DMS53 treated with DMSO at 0.1 percent for 48 hours (cell line): ENCODE measurements around the gene HIPK2.

Experiments used
- DNase-seq: peaks from one replicate; lab custom pipeline; 2025; ENCODE audit not compliant: unreplicated experiment; lab: John Stamatoyannopoulos, UW

HIPK2 gene

DNA sequence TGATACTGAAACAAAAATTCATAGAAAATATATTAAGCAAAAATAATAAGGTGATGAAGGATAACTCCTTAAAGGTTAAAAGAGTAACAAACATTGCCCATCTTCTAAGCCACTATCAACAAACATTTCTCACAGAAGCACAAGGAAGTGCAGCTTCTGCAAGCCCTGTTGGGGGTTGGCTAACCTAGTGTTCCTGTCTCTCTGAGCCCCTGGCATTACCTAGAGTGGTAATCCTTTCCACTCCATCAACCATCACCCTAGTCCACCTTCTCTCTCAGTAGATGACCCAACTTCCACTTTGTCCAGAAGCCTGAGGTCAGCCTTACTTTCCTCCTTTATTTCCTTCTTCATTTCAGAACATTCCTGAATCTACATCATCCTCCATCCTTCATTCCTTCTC is 59.7 kb downstream of the HIPK2 start:
- DNase-seq, result no peak

DNA sequence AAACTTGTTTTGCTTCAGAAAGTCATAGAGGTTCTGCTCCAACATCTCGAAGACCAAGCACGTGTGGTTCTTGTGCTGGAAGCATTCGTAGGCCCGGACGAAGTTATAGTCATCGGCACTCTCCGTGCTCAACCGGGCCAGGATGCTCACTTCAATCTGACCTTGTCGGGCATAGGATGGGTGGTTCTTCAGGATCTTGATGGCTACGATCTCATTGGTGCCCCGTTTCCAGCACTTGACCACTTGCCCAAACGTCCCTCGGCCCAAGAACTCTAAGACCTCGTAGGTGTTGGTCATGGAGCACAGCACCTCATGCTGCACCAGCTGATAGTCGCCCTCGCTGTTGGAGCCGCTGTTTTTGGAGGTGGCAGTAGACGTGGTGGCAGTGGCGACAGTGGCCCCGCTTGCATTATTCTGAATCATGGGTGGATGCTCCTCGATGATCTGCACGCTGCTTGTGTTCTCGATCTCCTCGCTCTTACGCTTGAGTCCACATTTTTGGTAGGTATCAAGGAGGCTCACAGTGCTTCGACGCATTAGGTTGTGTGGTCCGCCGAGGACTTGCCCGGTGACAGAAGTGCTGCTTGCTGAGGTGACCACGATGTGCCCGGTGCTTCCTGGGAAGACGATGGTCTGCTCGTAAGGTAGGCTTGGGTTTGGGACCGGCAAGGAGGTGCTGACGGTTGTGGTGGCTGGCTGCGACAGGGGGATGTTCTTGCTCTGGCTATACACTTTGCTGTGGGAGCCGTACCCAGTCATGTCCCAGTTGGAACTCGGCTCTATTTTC is 61.4 kb downstream of the HIPK2 start:
- DNase-seq, result no peak

DNA sequence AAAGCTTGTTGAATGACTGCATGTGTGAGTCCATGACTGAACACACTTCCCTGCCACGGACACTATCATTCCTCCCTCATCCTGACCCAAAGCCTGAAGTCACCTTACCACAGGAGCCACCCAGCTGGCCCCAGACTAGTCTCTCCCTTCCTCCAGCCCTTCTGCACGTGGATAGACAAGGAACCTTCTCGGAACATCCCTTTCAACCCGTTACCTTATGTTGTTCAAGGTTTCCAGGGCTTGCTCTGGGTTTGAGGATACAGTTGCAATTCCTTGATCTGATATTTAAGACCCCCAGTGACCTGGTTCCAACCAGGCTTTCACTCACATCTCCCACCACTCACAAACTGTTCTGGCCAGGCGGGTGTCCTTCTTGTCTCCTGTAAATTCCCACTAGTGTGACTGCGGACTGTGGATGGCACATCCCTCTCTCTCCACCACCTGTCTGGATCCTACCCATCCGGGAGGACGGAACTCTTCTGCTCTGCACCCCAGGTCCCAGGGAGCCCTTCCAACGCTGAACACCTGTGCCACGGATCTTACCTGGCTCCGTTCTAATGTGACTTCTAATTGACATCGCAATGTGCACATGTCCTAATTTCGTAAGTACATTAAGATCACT is 62.5 kb downstream of the HIPK2 start:
- DNase-seq, result no peak

DNA sequence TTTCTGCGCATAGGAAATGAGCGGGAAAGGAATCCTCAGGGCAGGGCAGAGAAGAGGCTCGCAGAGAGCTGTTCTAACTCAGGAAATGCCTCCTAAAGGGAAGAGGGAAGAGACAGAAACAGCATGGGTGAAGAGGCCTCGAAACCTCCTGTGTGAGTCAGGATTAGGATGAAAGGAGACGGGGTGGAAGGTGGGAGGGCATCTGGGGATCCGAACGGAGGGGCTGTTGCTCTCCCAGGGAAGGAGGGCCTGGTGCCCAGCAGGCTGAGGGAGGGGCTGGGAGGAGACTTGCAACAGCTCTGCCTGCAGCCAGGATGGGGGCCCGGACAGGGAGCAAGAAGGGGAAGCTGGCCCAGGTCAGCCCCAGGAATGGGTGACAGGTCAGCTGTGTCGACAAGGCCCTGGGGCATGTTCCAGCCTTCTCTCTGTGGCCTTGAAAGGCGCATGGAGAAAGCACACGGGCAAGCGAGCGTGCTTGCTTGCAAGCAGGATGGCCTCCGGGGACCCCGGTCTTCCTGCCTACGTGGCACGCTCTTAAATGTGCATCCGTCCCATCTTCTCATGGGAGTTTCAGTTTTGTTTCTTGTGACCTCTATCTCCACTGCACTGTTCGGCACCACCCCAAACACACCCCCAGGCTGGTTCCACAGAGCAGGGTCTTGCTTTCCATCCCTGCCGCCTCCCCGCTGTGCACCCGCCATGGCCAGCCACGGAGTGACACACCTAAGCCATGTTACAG is 63.5 kb downstream of the HIPK2 start:
- DNase-seq, result no peak

DNA sequence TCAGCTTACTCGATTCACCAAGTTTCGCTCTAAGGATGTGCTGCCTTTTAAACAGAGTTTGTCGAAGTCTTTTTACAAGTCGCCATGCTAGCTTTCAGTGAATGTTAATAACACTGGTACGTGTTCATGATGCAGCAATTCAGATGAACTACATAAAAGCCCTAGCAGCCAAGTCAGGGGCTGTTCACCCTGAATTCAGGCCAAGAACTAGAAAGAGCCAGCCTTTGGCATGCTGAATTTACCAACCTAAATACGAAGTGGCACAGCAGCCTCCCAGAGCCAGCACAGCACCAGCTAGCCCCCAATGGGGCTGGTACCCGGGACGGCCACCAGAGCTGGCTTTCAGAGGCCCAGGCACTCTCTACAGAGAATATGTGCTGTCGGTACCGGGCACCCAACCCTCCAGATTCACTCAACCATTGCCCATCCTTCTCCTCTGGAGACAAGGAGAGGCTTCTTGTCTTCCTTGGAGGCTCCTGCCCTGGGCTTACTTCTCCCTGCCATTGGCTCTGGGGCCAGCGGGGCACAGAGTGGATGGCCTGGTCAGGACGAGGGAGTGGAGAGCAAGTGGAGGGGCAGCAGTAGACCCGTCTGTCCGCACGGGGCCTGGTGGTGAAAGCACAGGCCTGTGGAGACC is 64.2 kb downstream of the HIPK2 start:
- DNase-seq, result no peak

DNA sequence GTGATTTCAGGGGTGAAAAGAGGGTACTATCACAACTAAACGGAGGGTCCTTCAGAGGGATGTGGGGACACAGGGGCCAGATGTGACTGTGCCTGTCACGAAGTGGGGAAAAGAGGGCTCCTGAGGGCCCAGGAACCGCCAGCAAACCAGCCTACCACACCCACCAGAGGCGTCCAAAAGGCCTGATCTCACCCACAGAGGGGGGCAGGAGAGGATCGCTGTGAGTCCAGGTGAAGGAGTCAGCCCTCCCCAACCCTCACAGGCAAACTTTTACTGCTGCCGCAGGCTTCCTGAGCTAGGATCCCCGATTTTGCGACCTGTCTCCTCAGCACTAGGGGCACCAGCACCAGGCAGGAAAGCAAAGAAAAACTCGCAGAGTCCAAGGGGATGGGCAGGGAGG is 64.7 kb downstream of the HIPK2 start:
- DNase-seq, result no peak

DNA sequence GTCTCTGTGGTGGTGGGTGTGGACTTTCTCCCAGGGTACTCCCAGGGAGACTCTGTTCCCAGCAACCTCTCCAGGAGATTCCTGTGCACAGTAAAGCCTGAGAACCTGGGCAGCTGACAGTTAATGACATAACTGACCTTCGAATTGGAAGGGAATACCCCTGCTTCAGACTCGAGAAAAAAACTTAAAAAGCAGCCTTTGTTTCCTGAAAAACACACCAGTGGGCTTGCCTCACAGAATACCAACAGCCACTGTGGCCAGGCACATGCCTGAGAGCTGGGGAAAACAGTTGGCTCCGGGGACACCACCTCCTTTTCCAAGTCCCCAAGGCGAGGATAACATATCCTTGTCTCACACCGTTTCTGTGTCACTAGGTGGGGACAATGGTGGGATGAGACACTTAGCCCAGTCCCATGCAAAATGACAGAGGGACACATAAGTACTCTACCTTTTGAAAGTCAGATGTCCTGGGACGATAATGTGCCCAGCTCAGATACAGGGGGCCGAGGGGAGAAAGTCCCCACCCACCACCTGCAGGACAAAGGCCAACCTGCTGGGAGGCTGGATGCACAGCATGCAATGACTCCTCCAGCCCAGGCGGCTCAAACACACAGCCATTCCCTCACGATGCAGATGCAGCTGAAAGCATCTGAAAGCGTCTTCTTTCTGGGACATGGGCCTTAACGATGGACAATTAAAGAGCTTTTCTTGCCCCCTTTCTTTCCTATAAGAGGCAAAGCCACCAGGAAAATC is 65.6 kb downstream of the HIPK2 start:
- DNase-seq, result no peak

DNA sequence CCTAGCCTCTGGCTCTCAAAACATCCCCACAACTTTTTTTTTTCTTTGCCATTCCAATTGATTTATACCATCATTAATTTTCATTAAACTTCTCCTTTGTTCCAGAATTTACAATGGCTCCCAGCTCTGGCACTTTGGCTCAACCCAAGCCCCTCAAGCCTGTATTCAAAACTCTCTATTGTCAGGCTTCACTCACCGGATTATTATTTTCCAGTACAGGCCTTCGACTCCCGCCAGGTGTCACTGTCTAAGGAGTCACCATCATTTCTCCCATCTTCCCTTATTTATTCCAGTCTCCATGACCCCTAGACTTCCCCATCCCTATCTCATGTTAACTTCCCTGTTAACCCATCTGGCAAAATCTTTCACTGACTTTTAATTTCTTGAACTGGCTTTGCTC is 67.8 kb downstream of the HIPK2 start:
- no peak for DNase-seq

DNA sequence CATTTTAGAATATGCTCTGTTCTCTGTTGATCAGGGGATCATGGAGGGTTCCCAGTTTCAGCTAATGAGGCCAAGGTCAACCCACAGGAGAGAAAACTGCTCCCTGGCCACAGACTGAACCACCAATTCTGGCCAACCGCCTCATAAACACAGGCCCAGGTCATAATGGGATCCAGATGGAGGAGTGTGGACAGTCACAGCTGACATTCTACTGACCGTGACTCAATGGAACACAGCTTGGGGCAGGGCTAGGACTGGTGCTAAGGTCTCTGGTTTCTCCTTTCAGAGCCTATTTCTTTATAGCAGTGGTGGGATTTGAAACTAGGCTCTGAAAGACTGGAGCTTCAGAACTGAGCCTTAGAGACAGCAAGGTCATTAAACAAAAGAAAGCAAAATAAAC is 68.3 kb downstream of the HIPK2 start:
- no peak for DNase-seq

DNA sequence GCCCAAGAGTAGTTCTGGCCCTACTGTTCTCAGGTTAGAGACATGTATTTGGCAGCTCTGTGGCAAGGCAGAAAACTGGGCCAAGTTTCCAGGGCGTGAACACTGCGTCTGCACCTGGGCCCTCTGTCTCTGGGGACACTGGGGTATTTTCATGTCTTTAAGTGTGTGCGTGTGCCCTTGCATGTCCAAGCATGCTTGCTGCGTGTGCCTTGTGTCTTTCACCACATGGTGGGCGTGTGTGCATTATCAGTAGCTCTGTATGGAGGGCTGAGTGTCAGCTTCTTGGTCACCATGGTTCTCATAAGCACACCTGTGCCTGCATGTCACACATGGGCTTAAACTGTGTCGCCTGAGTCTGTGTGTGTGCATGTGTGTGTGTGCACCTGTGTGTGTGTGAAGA is 69.3 kb downstream of the HIPK2 start:
- DNase-seq, result no peak

DNA sequence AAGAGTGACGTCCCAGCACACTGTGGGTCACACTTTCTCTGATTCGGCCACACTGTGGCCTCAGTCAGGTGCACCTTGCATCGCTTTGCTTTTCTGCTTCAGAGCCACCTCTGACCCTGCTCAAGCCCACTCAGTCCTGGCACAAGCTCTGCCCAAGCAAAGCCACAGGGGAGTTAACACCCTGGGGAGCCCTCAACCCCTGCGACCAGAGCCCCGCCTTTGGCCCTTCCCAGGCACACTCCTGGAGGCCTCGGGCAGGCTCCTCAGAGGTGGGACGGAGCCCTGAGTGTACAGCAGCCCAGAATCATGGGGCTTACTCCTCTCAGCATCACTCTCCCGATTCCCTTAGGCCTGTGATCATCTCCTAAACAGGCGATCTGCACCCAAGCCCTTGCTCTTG is 71.0 kb downstream of the HIPK2 start:
- DNase-seq, result no peak

DNA sequence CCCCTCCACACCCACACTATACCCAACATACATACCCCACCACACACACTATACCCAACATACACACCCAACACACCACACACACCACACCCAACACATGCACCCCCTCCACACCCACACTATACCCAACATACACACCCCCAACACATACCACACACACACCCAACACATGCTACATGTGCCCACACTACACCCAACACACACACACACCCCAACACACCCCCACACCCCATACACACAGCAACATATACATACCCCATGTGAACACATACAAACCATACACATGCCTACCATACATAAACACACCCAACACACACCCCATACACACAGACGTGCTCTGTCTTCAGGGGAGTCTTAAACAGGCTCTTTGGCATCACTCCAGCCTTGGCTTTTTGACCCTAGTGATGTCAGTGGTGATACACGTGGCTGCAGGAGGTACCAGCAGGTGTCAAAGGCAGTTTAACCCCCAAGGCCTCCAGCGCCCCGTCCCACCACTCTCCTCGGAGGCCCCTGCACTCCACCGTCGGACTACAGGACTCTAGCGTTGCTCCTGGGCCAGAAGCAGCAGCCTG is 73.4 kb downstream of the HIPK2 start:
- no peak for DNase-seq

DNA sequence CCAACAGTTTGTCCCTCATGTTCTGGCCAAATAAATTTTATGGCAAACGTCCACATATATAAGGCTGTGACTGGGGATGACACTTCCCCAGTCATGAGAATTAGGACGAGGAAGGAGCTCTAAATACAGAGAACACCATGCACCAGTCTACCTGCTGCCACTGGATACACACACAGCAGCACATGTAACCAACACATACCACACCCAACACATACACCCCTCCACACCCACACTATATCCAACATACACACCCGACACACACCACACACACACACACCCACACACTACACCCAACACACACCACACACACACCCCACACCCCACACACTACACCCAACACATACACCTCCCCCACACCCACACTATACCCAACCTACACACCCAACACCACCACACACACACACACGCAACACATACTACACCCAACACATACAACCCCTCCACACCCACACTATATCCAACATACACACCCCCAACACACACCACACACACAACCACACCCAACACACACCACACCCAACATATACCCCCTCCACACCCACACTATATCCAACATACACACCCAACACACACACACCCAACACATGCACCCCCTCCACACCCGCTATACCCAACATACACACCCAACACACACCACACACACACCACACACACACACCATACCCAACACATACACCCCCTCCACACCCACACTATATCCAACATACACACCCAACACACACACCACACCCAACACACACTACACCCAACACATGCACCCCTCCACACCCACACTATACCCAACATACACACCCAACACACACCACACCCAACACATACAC is 74.1 kb downstream of the HIPK2 start:
- no peak for DNase-seq

DNA sequence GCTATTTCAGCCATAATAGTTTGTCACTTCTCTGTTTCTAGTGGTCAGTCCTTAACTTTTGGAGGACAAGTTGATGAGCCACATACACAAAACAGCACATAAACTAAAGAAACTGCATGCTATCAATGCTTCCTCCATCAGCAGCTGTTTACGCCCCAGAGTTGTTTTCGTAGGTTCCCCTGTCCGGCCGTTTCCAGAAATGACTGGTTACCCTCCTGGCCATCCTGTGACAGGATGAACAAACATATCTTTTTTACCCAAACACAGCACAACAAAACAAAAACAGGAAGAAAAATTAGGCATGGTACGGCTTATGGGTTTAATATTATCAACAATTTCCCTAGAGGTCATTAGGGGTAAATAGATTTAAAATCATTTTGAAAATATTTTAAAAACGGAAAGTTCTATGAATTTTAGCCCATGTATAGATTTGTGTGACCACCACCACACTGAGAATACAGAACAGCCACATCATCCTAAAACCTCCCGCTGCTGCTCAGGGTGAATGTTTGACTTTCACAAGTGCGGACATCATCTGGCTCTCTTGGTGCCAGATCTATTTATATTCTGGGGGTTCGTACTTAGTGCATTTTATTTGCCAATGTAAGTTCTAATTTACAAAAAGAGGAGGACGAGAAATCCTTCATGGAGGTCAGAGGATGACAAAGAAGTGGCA is 74.8 kb downstream of the HIPK2 start:
- no peak for DNase-seq

DNA sequence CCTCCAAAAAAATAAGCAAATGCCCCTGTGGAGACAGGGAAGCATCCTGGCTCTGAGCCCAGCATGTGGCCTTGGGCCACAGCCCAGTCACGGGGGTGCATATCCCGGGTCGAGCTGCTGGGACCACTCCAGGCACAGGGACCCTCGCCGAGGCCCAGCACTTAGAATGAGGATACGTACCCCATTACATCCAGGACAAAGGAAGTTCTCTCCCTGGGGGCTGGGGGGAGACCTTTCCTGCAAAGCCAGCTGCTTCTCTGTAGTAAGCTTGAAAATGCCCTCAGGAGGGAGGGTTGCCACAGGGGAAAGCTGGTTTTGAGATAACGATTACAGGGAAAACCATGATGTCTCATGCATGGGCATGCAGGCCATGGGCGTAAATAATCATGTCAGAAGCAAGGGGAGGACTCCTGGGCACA is 75.5 kb downstream of the HIPK2 start:
- DNase-seq, result no peak

DNA sequence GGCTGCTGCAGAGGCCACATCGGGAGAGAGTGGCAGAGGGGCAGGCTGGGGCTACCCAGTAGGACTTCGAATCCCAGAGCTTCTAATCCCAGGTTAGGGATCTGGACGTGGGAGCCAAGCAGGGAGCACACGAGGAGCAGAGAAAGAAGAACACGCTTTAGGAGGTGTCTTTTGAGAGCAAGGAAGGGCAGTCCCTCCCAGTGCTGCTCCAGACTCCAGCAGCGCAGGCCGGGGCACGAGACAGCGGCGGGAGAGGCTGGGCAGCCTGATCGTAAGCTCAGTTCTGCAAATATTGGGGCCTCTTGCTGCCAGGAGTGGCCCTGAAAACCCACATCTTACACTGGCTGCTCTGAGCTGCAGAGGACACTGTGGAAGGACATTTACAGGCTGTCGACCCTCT is 75.9 kb downstream of the HIPK2 start:
- DNase-seq, result no peak

DNA sequence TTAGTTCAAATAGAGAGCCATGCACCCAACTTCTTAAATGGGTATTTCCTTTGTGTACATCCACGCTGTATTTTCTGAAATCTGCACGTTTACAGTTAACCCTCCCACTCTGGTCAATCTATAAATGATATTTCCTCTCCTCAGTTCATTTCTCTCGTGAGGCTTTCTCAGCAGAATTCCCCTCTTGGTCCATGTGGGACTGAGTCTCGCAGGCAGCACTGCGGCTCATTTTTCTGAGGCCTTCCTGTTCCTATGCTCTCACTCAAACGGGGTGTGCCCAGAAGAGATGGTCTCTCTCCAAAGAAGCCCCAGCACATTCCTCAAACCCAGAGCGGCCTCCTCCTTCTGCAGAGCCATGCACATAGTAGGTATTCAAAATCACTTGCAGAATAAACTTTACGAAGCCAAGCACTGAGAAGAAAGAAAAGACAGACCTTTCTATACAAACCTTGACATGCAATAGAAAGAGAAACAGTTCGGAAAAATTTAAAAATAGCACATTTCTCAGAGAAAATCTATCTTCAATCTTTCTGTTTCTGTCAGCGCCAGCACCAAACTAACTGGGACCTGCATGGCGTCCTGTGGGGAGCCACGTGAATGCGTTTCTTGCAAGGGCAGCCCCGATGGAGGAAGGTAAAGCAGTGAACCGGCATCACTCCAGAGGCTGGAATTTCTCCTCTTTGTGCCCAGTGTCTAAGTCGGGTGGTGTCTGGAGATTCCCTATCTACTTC is 77.1 kb downstream of the HIPK2 start:
- DNase-seq, result no peak

DNA sequence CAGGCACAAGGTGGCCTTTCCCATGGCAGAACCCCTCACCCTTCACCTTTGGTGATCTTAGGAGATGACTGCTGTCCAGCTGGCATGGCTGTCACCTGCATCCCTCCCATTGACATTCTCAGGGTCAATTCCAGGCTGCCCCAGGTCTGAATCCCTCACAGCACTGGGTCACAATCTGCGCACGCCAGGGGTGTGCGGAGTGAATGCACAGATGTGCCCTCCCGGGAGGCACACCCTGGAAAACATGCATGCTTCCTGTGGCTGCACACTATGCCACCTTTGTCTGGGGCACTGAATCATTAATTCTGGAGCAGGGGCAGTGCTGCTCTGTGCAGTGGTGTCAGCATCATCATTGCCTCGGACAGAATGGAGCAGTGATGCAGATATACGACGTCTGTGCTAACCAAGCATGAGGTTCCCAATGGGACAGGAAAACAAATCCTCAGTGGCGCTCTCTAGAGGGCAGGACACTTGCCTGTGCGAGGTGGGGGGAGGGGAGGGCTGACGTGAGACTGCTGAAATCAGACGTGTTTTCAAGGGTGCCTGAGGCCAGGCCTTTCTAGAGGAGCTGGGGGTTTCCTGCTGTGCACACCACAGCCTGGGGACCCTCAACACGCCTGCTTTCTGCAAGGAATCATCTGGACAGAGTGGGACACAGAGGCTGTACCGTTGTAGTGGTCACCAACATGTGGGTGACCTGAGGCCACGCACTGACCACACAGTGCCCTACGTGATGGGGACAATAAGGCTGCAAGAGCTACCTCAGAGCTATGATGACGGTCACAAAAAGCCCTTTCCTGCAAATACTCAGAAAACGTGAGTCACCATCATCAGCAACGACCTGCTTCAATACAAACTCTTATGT is 77.9 kb downstream of the HIPK2 start:
- DNase-seq, result peak; percentile 58
